HL-60 (cell line): ENCODE results near the gene ANXA2.

Experiments
- CTCF ChIP-seq: IDR thresholded peaks from one replicate; pipeline ENCODE4 v1.5.1; 2011; ENCODE audit warnings: low read length, control low read depth, inconsistent platforms; ENCODE audit not compliant: insufficient read depth
- GABPA ChIP-seq: IDR thresholded peaks from 2 replicates; pipeline ENCODE4 v1.6.1; 2012; ENCODE audit warnings: low read depth
- POLR2AphosphoS5 ChIP-seq: IDR thresholded peaks from 2 replicates; pipeline ENCODE4 v1.6.1; 2012; ENCODE audit warnings: low read depth
- REST ChIP-seq: IDR thresholded peaks from 2 replicates; pipeline ENCODE4 v1.6.1; 2012; ENCODE audit warnings: low read depth; ENCODE audit not compliant: insufficient replicate concordance

GRCh38 chr15:60406513-60407414, 9.0 kb upstream of the ANXA2 start:
- TF ChIP-seq REST (no peak), CTCF (no peak), POLR2AphosphoS5 (no peak), GABPA (no peak)
